ENCODE measurements around the gene RIPK4.

The RIPK4 gene

GRCh38 chr21:41743321-41744027 is 23.4 kb downstream of the RIPK4 start:
- no peak overlapping the region for H3K4me3 ChIP-seq
- H3K9ac ChIP-seq (ENCODE audit: insufficient read length): no peak overlapping the region
- no peak for TF ChIP-seq FOXP2 (optimal IDR thresholded peaks at IDR 0.05; ENCODE audit: control extremely low read depth, extremely low read length, insufficient read depth)
- TF ChIP-seq EZH2 (IDR thresholded peaks at IDR 0.05): no peak
- no peak for TF ChIP-seq POLR2AphosphoS5 (IDR thresholded peaks at IDR 0.05; ENCODE audit: borderline replicate concordance, low read depth, low read length)
- 0 out of 2 replicates have a peak, but pooled peaks cover 4% of the 10 kb centered on the region for H3K9me3 ChIP-seq (ENCODE audit: low read depth, low read length)
- H3K27ac ChIP-seq: no peak overlapping the region
- H3K36me3 ChIP-seq (ENCODE audit: insufficient read depth, low read length): peaks cover 100% of the 10 kb centered on the region
- no peak for DNase-seq (ENCODE audit: low read depth, low spot score)

GRCh38 chr21:41742073-41742875 is 24.6 kb downstream of the RIPK4 start:
- no peak for TF ChIP-seq POLR2AphosphoS5 (IDR thresholded peaks at IDR 0.05; ENCODE audit: borderline replicate concordance, low read depth, low read length)
- TF ChIP-seq FOXP2 (optimal IDR thresholded peaks at IDR 0.05; ENCODE audit: control extremely low read depth, extremely low read length, insufficient read depth): no peak
- TF ChIP-seq EZH2 (IDR thresholded peaks at IDR 0.05): no peak
- no peak overlapping the region for H3K4me3 ChIP-seq
- no peak overlapping the region for H3K27ac ChIP-seq
- no peak for DNase-seq (ENCODE audit: low read depth, low spot score)
- H3K9me3 ChIP-seq (ENCODE audit: low read depth, low read length): peaks cover 11% of the 10 kb centered on the region; the same call in 1 of the 2 replicates
- peaks cover 99% of the 10 kb centered on the region for H3K36me3 ChIP-seq (ENCODE audit: insufficient read depth, low read length)
- H3K9ac ChIP-seq (ENCODE audit: insufficient read length): no peak overlapping the region

DNA sequence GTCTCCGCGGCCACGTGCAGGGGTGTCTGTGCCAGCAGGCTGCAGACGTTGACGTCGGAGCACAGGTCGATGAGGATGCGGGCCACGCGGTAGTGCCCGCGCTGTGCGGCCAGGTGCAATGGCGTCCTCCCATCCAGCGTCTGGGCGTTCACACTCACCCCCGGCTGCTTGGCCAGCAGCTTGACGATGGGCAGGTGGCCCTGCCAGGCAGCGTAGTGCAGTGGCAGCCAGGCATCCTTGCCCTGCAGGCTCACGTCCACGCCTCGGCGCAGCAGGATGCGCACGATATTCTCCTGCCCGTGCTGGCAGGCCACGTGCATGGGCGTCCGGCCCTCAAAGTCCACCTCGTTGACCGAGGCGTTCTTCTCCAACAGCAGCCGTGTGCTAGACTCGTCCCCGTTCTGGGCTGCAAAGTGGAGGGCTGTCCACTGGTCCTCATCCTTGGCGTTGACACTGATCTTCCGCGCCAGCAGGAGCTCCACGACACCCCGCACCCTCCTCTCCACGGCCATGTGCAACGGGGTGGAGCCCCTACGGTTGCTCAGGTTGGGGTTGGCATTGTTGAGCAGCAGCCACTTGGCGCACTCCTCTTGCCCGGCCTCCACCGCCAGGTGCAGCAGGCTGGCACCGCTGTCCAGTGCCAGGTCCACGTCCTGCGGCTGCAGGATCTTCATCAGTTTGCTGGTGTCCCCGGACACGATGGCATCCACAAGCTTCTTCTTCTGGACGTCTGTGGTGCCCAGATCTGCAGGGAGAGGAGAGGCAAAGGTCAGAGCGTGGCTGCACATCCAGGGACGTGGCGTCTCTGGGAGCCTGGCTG is 25.4 kb downstream of the RIPK4 start:
- peaks cover 92% of the 10 kb centered on the region for H3K36me3 ChIP-seq (ENCODE audit: insufficient read depth, low read length)
- TF ChIP-seq EZH2 (IDR thresholded peaks at IDR 0.05) (no peak), FOXP2 (optimal IDR thresholded peaks at IDR 0.05; ENCODE audit: control extremely low read depth, extremely low read length, insufficient read depth) (no peak), POLR2AphosphoS5 (IDR thresholded peaks at IDR 0.05; ENCODE audit: borderline replicate concordance, low read depth, low read length) (no peak)
- no peak overlapping the region for H3K27ac ChIP-seq
- no peak for DNase-seq (ENCODE audit: low read depth, low spot score)
- H3K9ac ChIP-seq (ENCODE audit: insufficient read length): no peak overlapping the region
- H3K4me3 ChIP-seq: no peak overlapping the region
- H3K9me3 ChIP-seq (ENCODE audit: low read depth, low read length): peaks cover 12% of the 10 kb centered on the region; the same call in 1 of the 2 replicates

DNA sequence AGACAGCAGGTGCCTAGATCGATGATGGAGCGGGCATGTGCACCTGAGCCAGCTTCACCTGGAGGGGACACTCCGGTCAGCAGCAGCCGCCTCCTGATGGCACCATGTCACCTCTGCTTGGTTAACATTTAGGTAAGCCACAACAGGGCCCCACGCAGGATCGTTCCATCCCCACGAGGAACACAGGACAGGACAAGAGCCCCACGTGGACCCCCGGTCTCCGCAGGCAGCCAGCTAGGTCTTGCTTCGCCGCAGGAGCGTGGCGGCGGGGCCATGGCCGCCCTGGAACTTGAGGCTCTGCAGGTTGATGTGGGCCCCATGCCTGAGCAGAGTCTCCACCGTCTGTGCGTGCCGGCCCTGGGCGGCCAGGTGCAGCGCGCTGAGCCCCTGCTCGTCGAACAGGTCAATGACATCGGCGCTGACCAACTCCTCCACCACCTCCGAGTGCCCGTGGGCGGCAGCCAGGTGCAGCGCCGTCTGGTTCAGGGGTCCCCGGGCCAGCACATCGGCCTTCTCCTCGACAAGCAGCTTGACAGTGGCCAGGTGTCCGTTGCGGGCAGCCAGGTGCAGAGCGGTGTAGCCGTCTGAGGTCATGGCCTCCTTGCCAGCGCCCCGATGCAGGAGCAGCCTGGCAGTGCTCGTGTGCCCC is 26.1 kb downstream of the RIPK4 start:
- H3K27ac ChIP-seq: no peak overlapping the region
- no peak for DNase-seq (ENCODE audit: low read depth, low spot score)
- peaks cover 85% of the 10 kb centered on the region for H3K36me3 ChIP-seq (ENCODE audit: insufficient read depth, low read length)
- no peak overlapping the region for H3K4me3 ChIP-seq
- no peak for TF ChIP-seq POLR2AphosphoS5 (IDR thresholded peaks at IDR 0.05; ENCODE audit: borderline replicate concordance, low read depth, low read length)
- no peak for TF ChIP-seq FOXP2 (optimal IDR thresholded peaks at IDR 0.05; ENCODE audit: control extremely low read depth, extremely low read length, insufficient read depth)
- no peak for TF ChIP-seq EZH2 (IDR thresholded peaks at IDR 0.05)
- peaks cover 12% of the 10 kb centered on the region; the same call in 1 of the 2 replicates for H3K9me3 ChIP-seq (ENCODE audit: low read depth, low read length)
- H3K9ac ChIP-seq (ENCODE audit: insufficient read length): no peak overlapping the region

GRCh38 chr21:41739936-41740335 is 26.9 kb downstream of the RIPK4 start:
- no peak overlapping the region for H3K4me3 ChIP-seq
- H3K9me3 ChIP-seq (ENCODE audit: low read depth, low read length): peaks cover 12% of the 10 kb centered on the region; the same call in 1 of the 2 replicates
- DNase-seq (ENCODE audit: low read depth, low spot score): no peak
- no peak overlapping the region for H3K9ac ChIP-seq (ENCODE audit: insufficient read length)
- H3K36me3 ChIP-seq (ENCODE audit: insufficient read depth, low read length): peaks cover 77% of the 10 kb centered on the region
- TF ChIP-seq FOXP2 (optimal IDR thresholded peaks at IDR 0.05; ENCODE audit: control extremely low read depth, extremely low read length, insufficient read depth) (no peak), EZH2 (IDR thresholded peaks at IDR 0.05) (no peak), POLR2AphosphoS5 (IDR thresholded peaks at IDR 0.05; ENCODE audit: borderline replicate concordance, low read depth, low read length) (no peak)
- H3K27ac ChIP-seq: no peak overlapping the region

DNA sequence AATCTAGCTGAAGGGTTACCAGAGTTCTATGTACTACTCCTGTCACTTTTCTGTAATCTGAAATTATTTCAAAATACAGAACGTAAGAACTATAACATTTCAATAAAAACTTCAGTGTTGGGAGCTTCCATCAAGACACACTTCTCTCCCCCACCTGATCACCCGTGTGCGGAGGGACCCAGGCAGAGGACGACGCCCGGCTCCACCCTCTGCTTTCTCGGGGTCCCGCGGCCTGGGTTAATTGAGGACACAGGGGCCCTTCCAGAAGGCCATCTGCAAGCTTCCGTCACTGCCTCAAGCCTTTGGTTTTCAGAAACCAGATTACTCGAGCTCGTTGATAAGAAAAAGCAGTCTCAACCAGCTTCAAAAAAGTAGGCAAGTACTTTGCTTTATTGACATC is 27.8 kb downstream of the RIPK4 start:
- DNase-seq (ENCODE audit: low read depth, low spot score): no peak
- TF ChIP-seq POLR2AphosphoS5 (IDR thresholded peaks at IDR 0.05; ENCODE audit: borderline replicate concordance, low read depth, low read length) (no peak), EZH2 (IDR thresholded peaks at IDR 0.05) (no peak), FOXP2 (optimal IDR thresholded peaks at IDR 0.05; ENCODE audit: control extremely low read depth, extremely low read length, insufficient read depth) (no peak)
- Histone ChIP-seq H3K9me3 (ENCODE audit: low read depth, low read length) (peaks cover 12% of the 10 kb centered on the region; the same call in 1 of the 2 replicates), H3K9ac (ENCODE audit: insufficient read length) (no peak overlapping the region), H3K27ac (no peak overlapping the region), H3K36me3 (ENCODE audit: insufficient read depth, low read length) (peaks cover 68% of the 10 kb centered on the region), H3K4me3 (no peak overlapping the region)

GRCh38 chr21:41737651-41738324 is 29.1 kb downstream of the RIPK4 start:
- Histone ChIP-seq H3K36me3 (ENCODE audit: insufficient read depth, low read length) (peaks cover 56% of the 10 kb centered on the region), H3K27ac (no peak overlapping the region), H3K9me3 (ENCODE audit: low read depth, low read length) (peaks cover 12% of the 10 kb centered on the region; the same call in 1 of the 2 replicates), H3K9ac (ENCODE audit: insufficient read length) (no peak overlapping the region), H3K4me3 (no peak overlapping the region)
- no peak for DNase-seq (ENCODE audit: low read depth, low spot score)
- TF ChIP-seq EZH2 (IDR thresholded peaks at IDR 0.05): no peak
- no peak for TF ChIP-seq POLR2AphosphoS5 (IDR thresholded peaks at IDR 0.05; ENCODE audit: borderline replicate concordance, low read depth, low read length)
- no peak for TF ChIP-seq FOXP2 (optimal IDR thresholded peaks at IDR 0.05; ENCODE audit: control extremely low read depth, extremely low read length, insufficient read depth)

Data from SK-N-MC (cell line).